ENCODE measurements around the gene ATP5IF1.

- TF ChIP-seq EZH2 (IDR thresholded peaks at IDR 0.05; ENCODE audit: borderline replicate concordance, low read depth, low read length): no peak
- no peak for TF ChIP-seq SRSF7 (optimal IDR thresholded peaks at IDR 0.05; ENCODE audit: low read depth, low read length)
- no peak for TF ChIP-seq ATF1 (CRISPR knock-in tag; IDR thresholded peaks at IDR 0.05)
- TF ChIP-seq ATF1 (tag; IDR thresholded peaks at IDR 0.05): no peak
- no peak for TF ChIP-seq NUFIP1 (IDR thresholded peaks at IDR 0.05; ENCODE audit: partially characterized antibody)
Measured at GRCh38 chr1:28243685-28244311, 7.9 kb downstream of the ATP5IF1 start.

All from K562 (cell line).